Natural killer cell (primary cell): ENCODE data around the gene MYMX. TPM values are rescaled to one million over a fixed set of nuclear protein-coding genes. Genes with fewer than 3 reads are reported as not detected.

Experiments used
- ATAC-seq, 3 donors: fragments of 150-1000 bp in 2 of 3; fragments of 200-7000 bp in 1 of 3; cut with Tn5 transposase; 1 replicate in 1 of 3; 2 replicates in 2 of 3; pipeline ENCODE4 v1.10.0; 2021; ENCODE audit warnings: mild to moderate bottlenecking in 2 of 3, moderate library complexity in 2 of 3
- DNase-seq, 2 donors: peaks; one replicate each; pipeline versions ENCODE4 v3.0.0 to v3.0.0-alpha.2; 2013 to 2021; ENCODE audit warnings: mixed read lengths in 1 of 2
- H3K27ac ChIP-seq: one replicate; pipeline ENCODE4 v1.5.1; 2013; ENCODE audit warnings: mild to moderate bottlenecking, low read length
- H3K27me3 ChIP-seq: one replicate; pipeline ENCODE4 v1.6.1; 2013; ENCODE audit warnings: low read length; ENCODE audit not compliant: control insufficient read depth, insufficient read depth
- H3K36me3 ChIP-seq: one replicate; pipeline ENCODE4 v1.6.1; 2013; ENCODE audit warnings: low read length; ENCODE audit not compliant: control insufficient read depth, insufficient read depth
- H3K4me1 ChIP-seq: one replicate; pipeline ENCODE4 v1.6.1; 2013; ENCODE audit warnings: low read length; ENCODE audit not compliant: control insufficient read depth, insufficient read depth
- H3K4me3 ChIP-seq: one replicate; pipeline ENCODE4 v1.5.1; 2013; ENCODE audit warnings: low read length
- H3K9me3 ChIP-seq: one replicate; pipeline ENCODE4 v1.6.1; 2013; ENCODE audit warnings: low read length; ENCODE audit not compliant: control insufficient read depth, insufficient read depth
- H3K27ac Mint-ChIP-seq, 2 donors: one replicate each; pipeline ENCODE4 v1.8.0; 2022; ENCODE audit warnings: mild to moderate bottlenecking in 2 of 2, mixed read lengths in 2 of 2, moderate library complexity in 1 of 2
- H3K27me3 Mint-ChIP-seq, 2 donors: one replicate each; pipeline ENCODE4 v1.8.0; 2022; ENCODE audit warnings: low read depth in 2 of 2, mixed read lengths in 2 of 2
- H3K36me3 Mint-ChIP-seq: one replicate; pipeline ENCODE4 v1.8.0; 2022; ENCODE audit warnings: mixed read lengths
- H3K4me1 Mint-ChIP-seq, 2 donors: one replicate each; pipeline ENCODE4 v1.8.0; 2022; ENCODE audit warnings: mixed read lengths in 2 of 2
- H3K4me3 Mint-ChIP-seq: one replicate; pipeline ENCODE4 v1.8.0; 2022; ENCODE audit warnings: mild to moderate bottlenecking, moderate library complexity, mixed read lengths
- H3K9me3 Mint-ChIP-seq, 2 donors: one replicate each; pipeline ENCODE4 v1.8.0; 2022; ENCODE audit warnings: mixed read lengths in 2 of 2
- CTCF ChIP-seq: fragments of 200-600 bp; IDR thresholded peaks from one replicate; pipeline ENCODE4 v1.8.0; 2022; ENCODE audit warnings: antibody characterized with exemption
- WGBS: methylation state at CpG from one replicate; pipeline ENCODE4 v1.1.7; 2013; ENCODE audit warnings: missing lambda C conversion rate; ENCODE audit not compliant: insufficient coverage; 5-methylcytosine and 5-hydroxymethylcytosine counted together
- intact Hi-C: fragments of 100-400 bp; cut with micrococcal nuclease; formaldehyde crosslinking; loops from one replicate; pipeline ENCODE4 v1.14.2; 2022
- total RNA-seq, 4 donors: library from RNA; stranded (reverse); fragments of 120-200 nt in 1 of 4; gene quantifications; one replicate each; pipeline versions ENCODE4 v1.2.3 to v1.2.4, GENCODE V29; 2013 to 2022

The MYMX gene
- total RNA-seq, 3 donors from 2014 or later (not counting 1 experiment from before 2014, with no cell fraction given): not detected

- Mint-ChIP-seq H3K36me3 (no peaks in the 10 kb centered on the region), H3K9me3 (no peaks in the 10 kb centered on the region), H3K27ac (peak overlapping the region; percentile 93 to 98), H3K4me3 (peak overlapping the region; percentile 93), H3K27me3 (peaks cover 7 to 8% of the 10 kb centered on the region in 2 donors), H3K4me1 (peaks cover 19 to 43% of the 10 kb centered on the region in 2 donors)
- Histone ChIP-seq H3K4me1 (peaks cover 46% of the 10 kb centered on the region), H3K36me3 (peaks cover 18% of the 10 kb centered on the region), H3K4me3 (peak overlapping the region; percentile 94), H3K9me3 (no peaks in the 10 kb centered on the region), H3K27ac (peak overlapping the region; percentile 92), H3K27me3 (peaks cover 9% of the 10 kb centered on the region)
- no peak for TF ChIP-seq CTCF
- DNase-seq (peak; percentile 46 to 67), ATAC-seq (peak; percentile 15 to 43 (median 21))
- WGBS: 0% methylated on average over 13 of the region's 13 CpGs
- intact Hi-C loops: loop anchor here (1.0 kb wide), 1 partner anchor 17 kb away; the partner anchor contains the start of gene HSP90AB1
These were observed 47.7 kb downstream of the MYMX start for GRCh38 chr6:44264154-44265006.

DNA sequence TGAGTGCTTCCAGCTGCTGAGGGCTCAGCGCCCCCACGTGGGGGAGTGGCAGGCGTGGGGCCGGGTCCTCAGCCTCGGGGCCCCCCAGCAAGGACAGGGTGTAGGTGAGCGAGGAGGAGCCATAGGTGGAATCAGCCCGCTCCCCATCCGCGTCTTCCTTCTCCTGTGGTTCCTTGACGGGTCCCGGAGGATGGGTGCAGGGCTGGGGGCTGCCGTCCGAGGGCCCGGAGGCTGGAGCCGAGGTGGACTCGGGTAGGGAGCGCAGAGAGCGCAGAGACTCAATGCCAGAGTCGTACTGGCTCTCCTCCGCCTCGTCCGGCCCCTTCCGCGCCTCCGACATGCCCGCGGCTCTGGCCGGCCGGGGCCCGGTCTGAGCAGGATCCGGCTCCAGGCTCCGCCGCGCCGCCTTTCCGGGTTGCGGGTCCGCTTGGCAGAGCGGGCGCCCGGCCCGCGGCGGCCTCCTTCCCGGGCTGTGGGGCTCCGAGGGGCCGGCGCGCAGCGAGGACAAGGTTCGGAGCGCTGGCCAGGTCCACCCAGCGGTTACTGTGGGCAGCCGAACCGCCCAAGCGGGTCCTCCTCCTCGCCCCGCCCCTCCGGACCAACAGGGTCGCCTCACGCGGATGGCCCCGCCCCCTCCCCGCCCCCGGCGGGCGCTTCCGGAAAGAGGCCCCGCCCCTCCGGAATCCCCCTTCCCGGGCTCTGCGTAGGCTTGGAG lies 48.4 kb downstream of the MYMX start, which contains the start of gene NFKBIE:
NFKBIE (minus strand) TSS at position 545 of the 715 bp plus-strand sequence; CDS start at position 340, 205 bp downstream.
- Histone ChIP-seq H3K27ac (peak within 1 kb of the TSS; percentile 92), H3K9me3 (no peaks in the 10 kb centered on the region), H3K4me3 (peak within 1 kb of the TSS; percentile 94), H3K4me1 (peaks cover 50% of the 10 kb centered on the region), H3K36me3 (peaks cover 12% of the 10 kb centered on the region), H3K27me3 (peaks cover 17% of the 10 kb centered on the region)
- WGBS: under 1% methylated on average over 70 of the region's 72 CpGs
- Mint-ChIP-seq H3K27me3 (peaks cover 11 to 15% of the 10 kb centered on the region in 2 donors), H3K27ac (peak within 1 kb of the TSS; percentile 93 to 98), H3K36me3 (no peaks in the 10 kb centered on the region), H3K4me1 (peaks cover 19 to 49% of the 10 kb centered on the region in 2 donors), H3K9me3 (no peaks in the 10 kb centered on the region), H3K4me3 (peak within 1 kb of the TSS; percentile 93)
- intact Hi-C loops: loop anchor here (1.0 kb wide), 1 partner anchor 18 kb away; the partner anchor contains the start of gene HSP90AB1
- DNase-seq (peak; percentile 96 to 98), ATAC-seq (peak; percentile 81 to 95 (median 86))
- peak; percentile 28 for TF ChIP-seq CTCF

GRCh38 chr6:44265722-44266233 lies 49.1 kb downstream of the MYMX start:
- H3K27ac ChIP-seq: peak overlapping the region; percentile 74
- Mint-ChIP-seq H3K4me1 (peaks cover 19 to 48% of the 10 kb centered on the region in 2 donors), H3K27ac (peak overlapping the region; percentile 93 to 98), H3K4me3 (peak overlapping the region; percentile 93), H3K36me3 (no peaks in the 10 kb centered on the region), H3K27me3 (peaks cover 12 to 15% of the 10 kb centered on the region in 2 donors), H3K9me3 (no peaks in the 10 kb centered on the region)
- no peaks in the 10 kb centered on the region for H3K9me3 ChIP-seq
- no peak for DNase-seq
- ATAC-seq: no peak
- no peak for TF ChIP-seq CTCF
- WGBS: 66% methylated on average over 15 of the region's 17 CpGs
- intact Hi-C loops: loop anchor here (1.0 kb wide), 1 partner anchor 18 kb away; the partner anchor contains the start of gene HSP90AB1
- peak overlapping the region; percentile 19 for H3K4me3 ChIP-seq
- H3K27me3 ChIP-seq: peaks cover 17% of the 10 kb centered on the region
- peaks cover 8% of the 10 kb centered on the region for H3K36me3 ChIP-seq
- peaks cover 50% of the 10 kb centered on the region for H3K4me1 ChIP-seq
